Activated CD4-positive, CD25-positive, alpha-beta regulatory T cell treated with anti-CD3 and anti-CD28 coated beads, Interleukin-2, amount 50 U/mL, for 72 hours (primary cell): Measurements from ENCODE around the gene JUN.

Experiments
- DNase-seq: peaks from one replicate; pipeline ENCODE4 v3.0.0; 2021

JUN gene

DNA sequence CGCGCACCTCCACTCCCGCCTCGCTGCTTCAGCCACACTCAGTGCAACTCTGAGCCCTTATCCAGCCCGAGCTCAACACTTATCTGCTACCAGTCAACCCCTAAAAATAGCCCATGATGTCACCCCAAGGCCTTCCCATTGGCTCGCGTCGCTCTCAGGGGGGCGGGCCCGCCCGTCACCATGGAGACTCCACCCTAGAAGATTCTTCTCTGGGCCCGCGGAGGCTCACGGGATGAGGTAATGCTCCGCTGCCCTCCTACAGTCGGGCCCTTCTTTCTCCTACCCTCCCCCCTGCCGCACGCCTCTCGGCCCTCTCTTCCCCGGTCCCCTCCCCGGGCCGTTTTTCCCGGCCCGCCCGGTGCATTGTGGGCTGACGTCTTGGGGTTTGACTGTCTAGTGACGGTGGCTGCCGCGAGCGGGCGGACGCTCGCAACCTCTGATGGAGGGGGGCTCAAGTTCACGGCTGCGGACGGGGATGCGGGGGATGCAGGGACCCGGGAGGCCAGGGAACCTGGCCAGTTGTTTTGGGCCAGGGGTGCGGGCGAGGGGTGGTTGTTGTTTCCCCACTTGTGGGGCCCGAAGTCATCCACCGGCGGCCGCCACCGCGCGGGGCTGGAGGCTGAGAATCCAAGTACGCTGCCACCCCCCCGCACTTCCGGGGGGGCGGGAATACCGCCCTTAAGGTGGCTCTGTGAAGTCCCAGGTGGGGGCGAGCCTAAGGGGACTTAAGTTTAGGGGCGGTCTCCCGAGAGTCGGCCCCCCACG, at the start of gene JUN:
Gene JUN, minus strand, starts transcription at position 55 of the 765 bp plus-strand sequence. CDS start 977 bp downstream, outside the sequence.
- DNase-seq, result peak; percentile 92

DNA sequence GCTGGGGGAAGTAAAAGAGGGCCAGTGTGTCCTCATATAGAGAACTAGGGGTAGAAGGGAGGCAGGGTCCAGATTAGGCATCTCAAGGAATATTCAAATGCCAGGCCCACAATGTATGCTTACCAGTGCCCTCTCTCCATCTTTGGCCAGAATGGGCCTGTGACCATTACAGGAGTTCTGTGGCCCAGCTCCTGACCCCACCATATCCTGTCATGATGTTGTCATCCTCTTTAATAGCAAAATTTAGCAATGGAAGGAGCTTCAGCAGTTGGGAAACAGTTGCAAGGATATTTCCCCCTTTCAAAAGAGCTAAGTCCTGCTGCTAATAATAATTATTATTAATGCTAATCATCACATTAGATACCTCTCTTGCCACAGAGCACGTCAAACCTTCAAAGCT, 49.3 kb upstream of the JUN start:
- DNase-seq, result no peak

DNA sequence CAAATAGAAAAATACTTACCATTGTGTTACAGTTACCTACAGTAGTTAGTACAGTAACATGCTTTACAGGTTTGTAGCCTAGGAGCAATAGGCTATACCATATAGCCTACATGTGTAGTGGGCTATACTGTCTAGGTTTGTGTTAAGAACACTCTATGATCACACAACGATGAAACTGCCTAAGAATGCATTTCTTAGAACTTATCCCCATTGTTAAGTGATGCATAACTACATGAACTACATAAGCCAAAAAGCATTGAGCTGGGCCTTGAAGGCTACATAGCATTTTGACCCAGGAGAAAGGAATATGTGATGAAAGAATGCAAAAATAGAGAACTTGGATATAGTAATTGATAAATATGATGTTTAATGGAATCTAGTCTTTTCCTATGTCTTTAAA, 46.4 kb upstream of the JUN start:
- DNase-seq, result no peak

DNA sequence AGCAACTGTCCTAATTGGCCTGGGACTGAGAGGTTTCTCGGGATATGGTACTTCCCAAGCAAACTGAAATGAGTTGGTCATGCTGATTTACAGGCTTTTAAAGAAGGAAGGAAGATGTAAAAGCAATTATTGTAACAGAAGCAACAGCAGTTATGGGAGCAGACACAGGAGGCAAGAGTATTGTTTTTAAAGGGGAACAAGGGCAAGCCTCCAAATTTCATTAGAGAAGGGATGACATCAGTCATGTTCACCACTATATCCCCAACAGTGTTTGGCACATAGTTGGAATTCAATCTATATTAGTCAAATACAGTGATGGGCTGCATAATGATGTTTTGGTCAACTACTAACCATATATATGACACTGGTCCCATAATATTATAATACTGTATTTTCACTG, 46.0 kb upstream of the JUN start:
- no peak for DNase-seq

DNA sequence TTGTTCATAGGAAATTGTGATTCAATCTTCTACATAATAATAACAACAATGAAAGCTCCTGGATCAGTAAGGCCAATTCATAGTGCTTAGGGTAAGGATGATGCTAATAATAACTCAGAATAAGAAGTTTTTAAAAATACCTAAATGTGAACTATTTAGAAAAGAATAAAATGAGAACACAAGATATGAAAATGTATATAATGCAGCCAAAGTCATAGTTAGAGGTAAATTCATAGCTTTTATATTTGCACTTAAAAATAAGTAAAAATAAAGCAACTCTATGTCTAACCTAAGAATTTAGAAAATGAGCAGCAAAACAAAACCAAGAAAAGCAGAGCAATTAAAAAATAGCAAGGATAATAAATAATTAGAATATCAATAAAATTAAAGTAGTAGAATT, 43.5 kb upstream of the JUN start:
- no peak for DNase-seq

DNA sequence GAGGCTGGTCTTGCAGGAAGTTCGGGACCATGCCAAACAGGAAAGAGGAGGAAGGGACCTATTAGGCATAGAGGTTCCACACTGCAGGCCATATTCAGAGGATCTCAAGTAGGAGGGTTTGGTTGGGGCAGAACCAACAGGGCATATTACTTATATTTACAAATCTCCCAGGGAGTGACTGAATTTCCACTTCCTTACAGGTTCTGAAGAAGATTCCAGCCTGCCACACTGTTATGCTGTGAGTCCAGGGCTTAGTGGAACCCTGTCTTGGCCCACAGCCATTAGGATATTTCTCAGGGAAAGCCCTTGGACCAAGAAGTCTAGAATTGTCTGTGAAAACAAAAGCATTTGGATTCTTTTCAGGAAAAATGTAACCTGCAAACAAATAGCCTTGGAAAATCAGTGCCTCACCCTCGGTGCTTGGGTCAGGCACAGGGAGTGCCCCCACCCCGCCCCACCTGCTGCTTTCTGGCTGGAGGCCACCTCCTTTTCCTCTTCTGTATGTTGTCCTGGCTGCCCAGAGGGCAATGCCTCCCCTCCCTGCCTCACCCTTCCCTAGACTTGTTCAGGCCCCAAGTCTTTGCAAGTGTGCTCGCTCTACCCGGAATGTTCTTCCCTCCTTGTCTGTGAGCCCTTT, 41.0 kb upstream of the JUN start:
- DNase-seq, result no peak

DNA sequence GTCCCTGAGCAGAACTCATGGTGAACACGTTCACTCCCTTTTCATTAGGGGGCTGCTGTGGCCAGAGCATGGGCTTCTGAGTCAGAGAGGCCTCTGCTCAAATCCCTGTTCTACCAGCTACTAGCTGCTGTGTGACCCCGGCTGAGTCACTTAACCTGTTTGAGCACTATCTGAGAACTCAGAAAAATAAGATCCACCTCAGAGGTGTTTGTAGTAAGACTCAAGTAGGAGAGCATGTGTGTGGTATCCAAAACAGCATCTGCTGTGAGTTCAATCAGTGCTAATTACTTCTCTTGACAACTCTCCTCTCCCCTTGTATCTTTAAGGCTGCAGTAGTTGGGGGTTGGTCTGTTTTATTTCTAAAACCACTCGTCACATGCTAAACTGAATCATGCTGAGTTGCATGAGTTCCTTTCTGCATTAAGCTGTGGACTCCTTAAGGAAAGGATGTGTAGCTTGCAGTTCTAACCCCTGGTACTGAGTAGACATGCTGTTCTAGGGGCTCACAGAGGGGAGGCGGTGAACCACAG, 39.7 kb upstream of the JUN start:
- DNase-seq, result no peak

DNA sequence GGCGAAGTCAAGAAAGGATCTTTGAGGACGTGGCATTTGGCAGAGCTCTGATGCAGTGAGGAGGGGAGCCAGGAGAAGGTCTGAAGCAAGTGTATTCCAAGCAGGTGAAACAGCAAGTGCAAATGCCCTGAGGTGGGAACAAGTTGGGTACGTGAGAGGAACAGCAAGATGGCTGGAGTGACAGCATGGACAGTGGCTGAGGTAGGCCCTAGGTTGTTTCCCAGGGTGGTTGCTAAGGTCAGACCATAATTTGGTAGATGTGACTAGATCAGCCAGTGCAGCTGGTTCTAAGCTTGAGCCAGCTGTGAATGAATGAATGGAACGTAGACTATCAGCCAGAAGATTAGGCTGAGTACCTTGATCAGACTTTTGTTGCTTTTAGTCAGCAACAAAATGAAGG, 37.5 kb upstream of the JUN start:
- no peak for DNase-seq

DNA sequence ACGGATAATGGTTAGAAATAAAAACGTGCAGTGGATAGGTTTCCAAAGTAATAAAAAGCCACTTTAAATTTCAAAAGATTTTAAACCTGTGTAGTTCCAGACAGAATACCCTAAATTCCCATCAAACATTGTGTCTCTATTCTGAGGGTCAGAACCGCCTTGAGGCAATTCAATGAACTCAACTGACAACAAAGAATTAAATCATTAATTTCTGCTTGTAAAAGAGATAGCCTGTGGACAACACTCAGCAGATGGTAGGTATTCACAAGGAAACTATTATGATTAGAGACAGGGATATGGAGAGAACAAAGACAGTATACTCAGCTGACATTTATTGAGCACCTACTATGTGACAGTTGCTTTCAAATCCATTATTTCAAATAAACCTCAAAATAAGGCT, 35.1 kb upstream of the JUN start:
- DNase-seq, result no peak

DNA sequence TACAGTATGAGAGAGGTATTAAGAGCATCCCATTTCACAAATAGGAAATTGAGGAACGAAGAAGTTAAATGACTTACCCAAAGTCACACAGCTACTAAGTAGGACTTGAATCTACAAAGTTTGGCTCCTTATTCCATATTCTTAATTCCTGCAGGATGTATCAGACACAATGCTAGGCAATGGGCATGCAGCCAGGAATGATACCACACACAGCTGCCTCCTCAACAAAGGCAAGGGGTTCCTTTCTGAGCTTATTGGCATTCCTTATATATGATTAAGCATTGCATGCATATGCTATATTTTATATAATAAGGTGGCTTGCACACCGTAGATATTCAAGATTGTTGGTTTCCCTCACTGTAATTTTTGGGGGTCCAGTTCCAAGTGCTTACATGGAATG, 34.2 kb upstream of the JUN start:
- no peak for DNase-seq

DNA sequence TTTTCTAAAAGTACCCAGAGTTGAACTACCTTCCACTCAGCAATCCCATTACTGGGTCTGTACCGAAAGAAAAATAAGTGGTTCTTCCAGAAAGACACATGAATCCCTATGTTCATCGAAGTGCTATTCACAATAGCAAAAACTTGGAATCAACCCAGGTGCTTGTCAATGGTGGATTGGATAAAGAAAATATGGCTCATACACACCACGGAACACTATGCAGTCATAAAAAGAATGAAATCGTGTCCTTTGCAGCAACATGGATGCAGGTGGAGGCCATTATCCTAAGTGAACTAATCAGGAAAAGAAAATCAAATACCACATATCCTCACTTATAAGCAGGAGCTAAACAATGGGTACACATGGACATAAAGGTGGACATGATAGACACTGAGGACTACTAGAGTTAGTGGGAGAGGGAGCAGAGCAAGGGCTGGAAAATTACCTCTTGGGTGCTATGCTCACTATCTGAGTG, 32.9 kb upstream of the JUN start:
- no peak for DNase-seq

DNA sequence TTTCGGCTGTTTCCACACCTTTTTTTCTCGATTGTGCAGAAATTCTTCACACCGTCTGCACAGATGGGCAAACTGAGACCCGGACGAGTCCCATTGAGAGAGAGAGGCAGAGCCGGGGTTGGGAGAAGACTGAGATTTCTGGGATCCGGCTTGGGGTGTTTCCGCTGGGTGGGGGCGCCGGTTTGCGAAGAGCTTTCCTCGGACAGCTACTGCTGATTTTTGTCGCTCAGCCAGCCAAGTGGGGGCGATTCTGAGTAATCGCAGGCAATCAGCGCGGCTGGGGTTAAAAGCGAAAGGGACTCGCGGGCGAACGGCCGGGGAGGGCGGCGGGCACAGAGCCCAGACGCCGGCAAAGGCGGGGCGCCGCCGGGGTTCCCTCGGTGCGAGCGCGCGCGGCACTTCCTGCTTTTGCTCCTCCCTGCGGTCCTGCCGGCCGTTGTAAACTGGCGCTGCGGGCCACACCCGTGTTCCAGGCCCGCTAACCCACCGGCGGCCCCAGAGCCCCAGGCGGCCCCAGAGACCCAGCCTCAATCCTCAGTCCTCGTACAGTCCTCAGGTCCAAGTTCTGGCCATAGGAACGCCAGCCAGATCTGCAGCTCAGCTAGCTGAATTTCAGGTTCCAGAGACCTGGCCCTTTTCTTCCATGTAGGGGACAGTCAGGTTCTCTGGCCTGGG, 32.4 kb upstream of the JUN start:
- peak; percentile 86 for DNase-seq

DNA sequence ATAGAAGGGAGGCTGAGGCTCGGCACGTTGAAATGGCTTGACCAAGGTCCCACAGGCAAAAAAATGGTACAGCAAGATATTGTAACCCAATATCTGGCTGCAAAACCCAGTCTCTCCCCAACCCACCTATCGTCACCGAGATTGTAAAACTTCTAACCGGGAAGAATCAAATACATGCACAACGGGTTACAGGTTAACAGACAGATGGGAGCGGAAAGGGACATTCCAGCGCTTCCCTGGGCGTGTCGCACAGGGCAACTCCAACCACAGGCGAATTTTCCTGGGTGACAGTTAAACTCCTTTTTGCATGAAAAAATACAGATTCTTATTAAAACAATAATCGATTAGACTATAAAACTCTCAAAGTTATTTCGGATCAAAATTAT, 31.8 kb upstream of the JUN start:
- DNase-seq, result no peak

DNA sequence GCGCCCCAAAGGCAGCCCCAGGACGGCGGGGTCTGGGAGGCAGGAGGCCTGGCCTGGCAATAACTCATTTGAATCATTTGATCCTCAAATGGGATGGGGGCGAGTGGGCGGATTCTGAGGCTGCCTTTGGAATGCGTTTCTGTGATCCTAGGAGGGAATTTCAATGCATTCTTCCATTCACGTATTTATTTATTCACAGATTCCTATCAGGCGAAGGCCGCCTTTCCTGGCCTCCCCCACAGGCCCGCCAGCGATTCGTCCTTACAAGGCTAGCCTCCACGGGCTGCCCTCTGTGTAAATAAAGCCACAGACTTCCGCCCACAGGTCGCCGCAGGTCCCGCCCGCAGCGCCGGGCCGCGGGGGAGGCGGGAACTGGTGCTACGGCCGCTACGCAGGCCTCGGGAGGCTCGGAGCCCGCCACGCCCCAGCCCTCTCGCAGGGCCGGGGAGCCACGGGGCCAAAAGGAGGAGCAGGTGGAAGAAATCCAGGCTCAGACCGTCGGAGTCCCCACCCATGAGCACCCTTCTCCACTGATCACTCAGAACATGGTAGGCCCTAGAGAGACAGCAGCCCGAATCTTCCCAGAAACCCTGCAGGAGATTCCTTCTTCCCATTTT, 31.3 kb upstream of the JUN start:
- DNase-seq, result peak; percentile 70

DNA sequence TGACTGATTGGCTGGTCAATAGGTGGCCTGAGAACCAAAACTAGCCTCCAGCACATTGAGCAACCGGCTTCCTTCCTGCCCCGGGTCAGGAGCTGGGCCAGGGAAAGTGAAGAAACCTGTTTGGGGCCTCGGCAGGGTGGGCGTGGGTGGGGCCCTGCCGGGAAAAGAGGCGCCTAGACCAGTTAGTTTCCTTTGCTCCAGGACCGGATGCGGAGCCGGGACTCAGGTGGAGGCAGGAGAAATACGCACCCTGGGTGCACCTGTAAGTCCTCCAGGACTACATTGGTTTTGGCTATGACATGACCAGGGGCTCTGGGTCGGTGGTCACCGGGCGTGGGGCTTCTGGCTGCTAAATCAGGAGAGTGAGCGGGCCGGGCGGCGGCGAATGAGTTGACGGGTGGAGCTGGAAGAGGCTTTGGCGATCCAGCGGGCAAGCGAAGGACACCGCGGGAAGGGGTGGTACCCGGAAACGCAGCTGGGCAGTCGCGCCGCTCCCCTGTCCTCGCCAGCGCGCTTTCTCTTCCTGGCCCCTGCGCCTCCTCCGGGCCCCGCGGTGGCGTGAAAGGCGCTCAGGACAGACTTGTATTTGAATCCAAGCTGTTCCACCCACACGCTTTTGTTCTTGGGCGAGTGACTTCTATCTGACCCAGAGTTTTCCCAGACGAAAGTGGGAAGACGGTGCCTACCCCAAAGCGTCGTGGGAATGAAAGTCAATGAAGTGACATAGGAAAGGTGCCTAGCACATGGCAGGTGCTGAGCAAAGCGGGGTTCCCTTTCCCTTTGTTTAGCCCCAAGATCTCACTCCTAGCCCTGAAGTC, 30.6 kb upstream of the JUN start:
- DNase-seq, result no peak

DNA sequence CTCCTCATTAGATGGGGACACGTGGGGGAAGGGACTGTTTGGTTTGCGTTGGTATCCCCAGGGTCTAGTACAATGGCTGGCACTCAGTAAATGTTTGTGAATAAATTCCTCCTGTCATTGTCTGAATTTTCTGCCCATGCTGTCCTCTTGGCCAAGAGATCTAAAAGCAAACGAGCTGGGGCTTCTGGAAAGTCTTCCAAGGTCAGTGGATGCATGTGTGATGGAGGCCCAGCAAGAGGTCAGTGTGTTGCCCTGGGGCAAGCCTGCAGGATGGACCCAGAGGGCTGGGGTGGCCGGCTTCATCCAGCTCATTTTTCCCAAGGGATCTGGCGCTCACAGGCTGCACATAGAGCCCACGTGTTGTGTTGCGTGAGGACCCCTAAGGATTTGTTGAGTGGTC, 30.0 kb upstream of the JUN start:
- DNase-seq, result no peak

DNA sequence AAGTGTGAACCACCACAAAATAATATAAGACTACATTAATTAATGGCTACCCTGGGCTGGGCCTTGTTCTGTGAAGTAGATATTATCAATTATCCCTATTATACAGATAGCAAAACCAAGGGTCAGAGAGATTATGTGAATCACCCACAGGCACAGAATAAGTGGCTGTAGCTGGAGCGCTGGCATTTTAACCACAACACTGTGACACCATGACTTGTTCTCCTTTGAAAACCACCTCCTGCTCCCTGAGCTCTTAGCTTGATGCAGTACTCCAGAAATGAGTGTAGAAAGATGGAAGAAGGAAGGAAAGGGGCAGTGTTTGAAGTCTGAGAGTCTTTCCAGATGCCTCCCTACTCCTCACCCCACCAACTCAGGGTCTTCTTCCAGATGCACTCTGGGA, 29.5 kb upstream of the JUN start:
- DNase-seq, result no peak

DNA sequence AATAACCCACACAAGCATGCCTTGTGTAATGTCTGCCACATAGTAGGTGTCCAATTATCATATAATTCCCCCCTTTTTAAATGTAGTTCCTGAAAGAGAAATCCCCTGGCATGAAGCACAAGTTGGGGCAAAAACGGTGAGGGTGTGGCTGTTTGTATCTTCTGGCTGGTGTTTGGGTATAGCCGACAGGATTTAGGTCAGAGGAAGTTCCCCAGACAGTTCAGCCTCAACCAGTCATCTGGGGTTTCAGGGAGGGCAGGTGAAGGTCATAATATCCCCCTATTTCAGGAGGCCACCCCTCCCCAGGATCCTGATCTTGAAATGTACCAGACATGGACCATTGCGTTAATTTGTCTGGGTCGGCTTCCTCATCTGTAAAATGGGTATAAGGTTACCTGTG, 29.1 kb upstream of the JUN start:
- no peak for DNase-seq

DNA sequence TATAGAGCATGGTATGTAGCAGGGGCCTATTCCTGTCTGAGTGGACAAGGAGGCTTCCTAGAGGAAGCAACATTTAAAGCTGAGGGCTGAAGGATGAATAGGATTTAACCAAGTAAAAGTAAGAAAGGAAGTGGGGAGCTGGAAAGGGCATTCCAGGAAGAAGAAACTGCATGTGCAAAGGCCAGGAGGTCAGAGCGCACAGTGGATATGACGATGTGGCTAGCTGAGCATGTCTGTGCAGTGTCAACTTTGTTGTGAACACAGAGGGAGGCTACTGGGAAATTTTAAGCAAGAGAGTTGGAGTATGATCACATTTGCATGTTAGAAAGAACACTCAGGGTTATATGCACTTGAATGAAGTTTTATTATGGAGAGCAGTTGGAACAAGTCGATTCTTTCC, 28.6 kb upstream of the JUN start:
- DNase-seq, result no peak

DNA sequence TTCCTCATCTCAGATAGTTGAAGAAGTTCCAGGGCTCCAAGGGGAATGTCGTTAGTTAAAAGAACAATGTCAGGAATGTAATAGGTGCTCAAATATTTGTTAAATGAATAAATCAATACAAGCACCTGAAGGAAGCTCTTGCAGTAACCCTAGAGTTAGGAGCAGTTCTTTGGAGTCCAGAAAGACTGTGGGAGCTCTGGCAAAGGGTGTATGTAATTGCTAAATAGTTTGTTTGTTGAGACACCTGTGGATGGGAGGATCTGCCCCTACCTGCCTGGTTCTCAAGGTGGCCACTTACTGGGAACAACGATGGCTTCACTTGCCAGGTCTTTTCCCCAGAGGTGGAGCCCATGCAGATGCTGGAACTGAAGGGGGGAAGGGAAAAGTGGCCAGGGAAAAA, 27.5 kb upstream of the JUN start:
- no peak for DNase-seq

DNA sequence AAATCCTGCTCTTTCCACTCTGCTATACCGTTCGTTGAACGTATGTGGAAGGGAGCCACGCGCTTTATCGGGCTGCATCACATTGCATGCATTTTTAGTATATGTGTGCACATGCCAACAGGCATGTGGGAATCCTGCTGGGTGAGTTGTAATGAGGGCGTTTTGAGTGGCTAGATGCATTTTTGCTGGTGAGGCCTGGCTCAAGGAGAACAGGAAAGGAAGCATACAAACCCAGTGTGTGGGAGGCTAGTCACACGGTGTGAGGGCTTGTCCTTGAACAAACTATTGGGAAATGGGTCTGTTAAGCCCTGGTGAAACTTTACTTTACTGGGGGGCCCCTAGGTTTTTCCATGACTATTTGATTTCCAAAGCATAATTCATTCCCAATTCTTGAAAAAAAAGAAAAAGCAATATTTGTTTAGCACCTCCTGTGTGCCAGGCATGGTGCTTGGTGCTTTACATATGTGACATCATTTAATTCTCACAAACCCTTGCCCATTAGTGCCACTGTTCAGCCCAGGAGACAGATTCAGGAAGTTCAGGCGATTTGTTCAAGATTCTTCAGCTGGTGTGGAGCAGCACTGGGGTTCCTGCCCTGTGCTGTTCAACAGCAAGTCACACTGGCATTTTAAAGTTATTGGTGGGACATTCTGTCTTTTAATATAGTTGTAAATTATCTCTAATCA, 25.6 kb upstream of the JUN start:
- no peak for DNase-seq

DNA sequence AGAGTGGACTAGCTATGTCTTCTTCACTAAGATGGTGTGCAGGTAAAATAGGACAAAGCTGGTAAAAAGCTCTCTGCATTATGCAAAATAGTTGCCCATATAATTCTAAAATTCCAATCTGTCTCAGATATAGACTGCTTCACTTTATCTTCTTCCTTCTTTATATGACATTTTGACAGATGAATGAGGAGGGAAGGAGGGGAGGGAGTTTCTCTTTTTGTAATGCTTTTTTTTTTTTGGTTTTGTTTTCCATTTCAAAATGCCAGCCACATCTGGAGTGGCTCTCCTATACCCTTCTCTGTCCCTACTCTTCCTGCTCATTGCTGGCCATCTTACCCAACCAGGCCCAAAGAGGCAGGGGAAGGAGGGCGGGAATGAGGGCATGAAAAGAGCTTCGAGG, 24.2 kb upstream of the JUN start:
- DNase-seq, result no peak
